GM19324 (cell line): ENCODE measurements around the gene LPAR6.

Experiments
- ATAC-seq: cut with Tn5 transposase; IDR thresholded peaks from one replicate; pipeline ENCODE4 v1.9.1; 2021; ENCODE audit warnings: mild to moderate bottlenecking, moderate library complexity; ENCODE audit not compliant: unreplicated experiment, low FRiP score

The LPAR6 gene

DNA sequence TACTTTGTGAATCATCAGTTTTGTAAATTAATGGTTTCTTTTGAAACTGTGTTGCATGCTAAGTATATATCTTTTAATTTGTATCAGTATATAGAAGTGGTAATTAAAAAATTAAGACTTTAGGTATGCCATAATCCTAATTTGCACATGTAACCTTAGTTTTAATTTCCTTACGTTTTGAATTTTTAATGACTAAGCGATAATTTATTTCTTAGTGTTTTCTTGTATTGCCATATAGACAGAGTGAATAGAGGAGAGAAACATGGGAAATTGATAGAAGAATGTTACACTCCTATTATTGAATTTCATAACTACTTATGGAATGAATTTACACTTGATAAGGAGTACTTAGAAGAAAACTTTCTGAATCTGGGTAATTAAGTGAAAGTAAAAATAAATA lies 29.5 kb downstream of the LPAR6 start:
- ATAC-seq, result no peak

DNA sequence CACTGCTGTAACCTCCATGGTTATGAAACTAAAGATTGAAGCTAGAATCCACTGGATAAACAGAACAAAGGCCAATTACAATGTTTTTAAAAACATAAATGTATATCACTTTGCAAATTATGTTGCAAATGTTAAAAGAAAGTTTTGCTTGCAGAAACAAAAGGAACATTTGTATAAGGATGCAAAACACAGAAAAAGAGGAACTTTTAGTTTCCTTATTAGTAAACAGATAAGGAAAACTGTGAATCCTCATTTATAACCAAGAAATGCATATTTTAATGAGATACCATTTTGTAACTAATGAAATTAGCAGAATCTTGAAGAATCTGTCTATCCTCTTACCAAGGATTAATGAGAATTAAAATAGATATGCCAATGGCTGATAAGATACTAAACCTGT lies 32.3 kb downstream of the LPAR6 start:
- no peak for ATAC-seq

DNA sequence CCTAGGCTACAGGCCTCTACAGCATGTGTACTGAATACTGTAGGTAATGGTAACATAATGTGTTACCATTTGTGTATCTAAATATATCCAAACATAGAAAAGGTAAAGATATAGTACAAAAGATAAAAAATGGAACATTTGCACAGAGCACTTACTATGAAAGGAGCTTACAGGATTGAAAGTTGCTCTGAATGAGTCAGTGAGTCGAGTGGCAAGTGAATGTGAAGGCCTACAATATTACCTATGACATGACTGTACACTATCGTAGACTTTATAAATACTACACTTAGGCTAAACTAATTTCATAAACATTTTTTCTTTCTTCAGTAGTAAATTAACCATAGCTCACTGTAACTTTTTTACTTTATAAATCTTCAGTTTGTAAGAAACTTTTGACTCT lies 35.1 kb downstream of the LPAR6 start:
- ATAC-seq, result no peak

DNA sequence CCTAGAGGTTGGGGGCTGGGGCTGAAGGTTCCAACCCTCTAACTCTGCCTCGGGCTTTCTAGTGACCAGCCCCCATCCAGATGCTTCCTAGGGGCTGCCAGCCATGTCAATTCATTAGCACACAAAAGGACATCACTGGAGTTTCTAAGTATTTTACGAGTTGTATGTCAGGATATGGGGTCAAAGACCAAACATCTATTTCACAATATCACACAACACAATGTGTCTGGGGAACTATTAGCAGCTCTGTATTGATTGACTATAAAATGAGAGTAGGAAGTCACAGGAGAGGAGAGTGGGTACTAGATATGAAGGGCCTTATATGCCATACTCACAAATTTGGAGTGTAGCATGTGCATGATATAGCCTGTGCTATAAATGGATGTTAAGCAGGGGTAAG lies 42.1 kb downstream of the LPAR6 start:
- ATAC-seq, result no peak

DNA sequence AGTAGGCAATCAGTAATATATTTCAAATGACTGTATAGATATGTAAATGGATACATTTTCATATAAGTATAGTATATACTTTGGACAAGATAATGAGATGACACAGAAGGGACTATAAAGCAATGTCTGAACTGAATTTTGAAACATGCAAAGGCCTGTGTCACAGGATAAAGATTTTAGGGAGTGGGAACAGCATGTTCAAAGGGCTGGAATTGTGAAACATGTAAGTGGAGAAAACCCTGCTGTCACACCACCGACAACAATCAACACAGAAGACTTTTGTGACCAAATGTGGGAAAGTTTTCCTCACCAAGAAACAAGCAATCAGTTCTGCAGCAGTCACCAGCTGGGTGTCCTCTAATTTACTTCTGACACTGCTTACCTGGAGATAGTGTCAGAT lies 42.9 kb downstream of the LPAR6 start:
- ATAC-seq, result no peak
